Measurements from ENCODE around the gene GNA12.

- no peak for TF ChIP-seq POLR2A (IDR thresholded peaks at IDR 0.05)
- TF ChIP-seq, protein P1, sequence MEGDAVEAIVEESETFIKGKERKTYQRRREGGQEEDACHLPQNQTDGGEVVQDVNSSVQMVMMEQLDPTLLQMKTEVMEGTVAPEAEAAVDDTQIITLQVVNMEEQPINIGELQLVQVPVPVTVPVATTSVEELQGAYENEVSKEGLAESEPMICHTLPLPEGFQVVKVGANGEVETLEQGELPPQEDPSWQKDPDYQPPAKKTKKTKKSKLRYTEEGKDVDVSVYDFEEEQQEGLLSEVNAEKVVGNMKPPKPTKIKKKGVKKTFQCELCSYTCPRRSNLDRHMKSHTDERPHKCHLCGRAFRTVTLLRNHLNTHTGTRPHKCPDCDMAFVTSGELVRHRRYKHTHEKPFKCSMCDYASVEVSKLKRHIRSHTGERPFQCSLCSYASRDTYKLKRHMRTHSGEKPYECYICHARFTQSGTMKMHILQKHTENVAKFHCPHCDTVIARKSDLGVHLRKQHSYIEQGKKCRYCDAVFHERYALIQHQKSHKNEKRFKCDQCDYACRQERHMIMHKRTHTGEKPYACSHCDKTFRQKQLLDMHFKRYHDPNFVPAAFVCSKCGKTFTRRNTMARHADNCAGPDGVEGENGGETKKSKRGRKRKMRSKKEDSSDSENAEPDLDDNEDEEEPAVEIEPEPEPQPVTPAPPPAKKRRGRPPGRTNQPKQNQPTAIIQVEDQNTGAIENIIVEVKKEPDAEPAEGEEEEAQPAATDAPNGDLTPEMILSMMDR (IDR thresholded peaks at IDR 0.05) = no peak
Measured at GRCh38 chr7:2800220-2800930, 43.7 kb downstream of the GNA12 start.

Measured in thyroid gland (tissue), 4 donors.